Measurements from ENCODE around the gene DGLUCY.

Gene DGLUCY

DNA sequence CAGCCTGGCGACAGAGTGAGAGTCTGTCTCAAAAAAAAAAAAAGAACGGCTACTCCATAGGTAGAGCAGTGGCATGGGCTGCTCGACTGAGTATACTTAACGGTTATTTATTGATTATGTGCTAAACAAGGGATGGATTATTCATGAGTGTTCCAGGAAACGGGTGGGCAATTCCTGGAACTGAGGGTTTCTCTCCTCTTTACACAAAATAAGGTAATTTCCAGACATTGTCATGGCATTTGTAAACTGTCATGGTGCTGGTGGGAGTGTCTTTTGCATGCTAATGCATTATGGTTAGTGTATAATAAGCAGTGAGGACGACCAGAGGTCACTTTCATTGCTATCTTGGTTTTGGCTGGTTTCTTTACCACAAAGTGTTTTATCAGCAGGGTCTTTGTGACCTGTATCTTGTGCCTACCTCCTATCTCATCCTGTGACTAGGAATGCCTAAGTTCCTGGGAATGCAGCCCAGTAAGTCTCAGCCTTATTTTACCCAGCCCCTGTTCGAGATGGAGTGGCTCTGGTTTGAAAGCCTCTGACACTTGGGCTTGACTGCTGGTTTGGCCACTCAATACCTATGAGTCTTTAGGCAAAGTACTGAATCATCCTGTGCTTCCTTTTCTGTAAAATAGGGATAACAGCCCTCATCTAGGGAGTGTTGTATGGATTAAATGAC is 3.2 kb downstream of the DGLUCY start:
- Histone ChIP-seq H3K23ac (ENCODE audit: low read length in 2 of 2) (no peak overlapping the region), H3K27ac (ENCODE audit: low read length, poor library complexity, severe bottlenecking) (no peak overlapping the region), H3K4me1 (ENCODE audit: control insufficient read depth, insufficient read depth, low read depth, low read length) (peaks cover 18% of the 10 kb centered on the region), H3K4ac (ENCODE audit: low read depth in 1 of 2, low read length in 2 of 2) (no peak overlapping the region), H3K14ac (ENCODE audit: low read length in 2 of 2) (no peak overlapping the region), H4K8ac (ENCODE audit: low read length) (no peak overlapping the region), H3K9me3 (ENCODE audit: control insufficient read depth, low read length) (no peaks in the 10 kb centered on the region), H3K9ac (ENCODE audit: low read length) (no peak overlapping the region), H2BK5ac (ENCODE audit: low read depth, low read length, poor library complexity, severe bottlenecking) (no peak overlapping the region), H3K27me3 (ENCODE audit: control insufficient read depth in 1 of 2, insufficient read depth in 1 of 2, low read length in 2 of 2) (no peaks in the 10 kb centered on the region), H3K36me3 (ENCODE audit: control insufficient read depth in 1 of 2, insufficient read depth in 2 of 2, low read depth in 1 of 2, low read length in 2 of 2) (peaks cover 5 to 10% of the 10 kb centered on the region in 2 experiments), H3K4me2 (ENCODE audit: low read length, poor library complexity, severe bottlenecking) (no peak overlapping the region), H2AFZ (ENCODE audit: low read depth, low read length) (no peak overlapping the region), H3K4me3 (ENCODE audit: insufficient read depth in 1 of 2, low read depth in 1 of 2, low read length in 2 of 2) (no peak overlapping the region), H2AK5ac (ENCODE audit: low read length, severe bottlenecking) (no peak overlapping the region), H2BK15ac (ENCODE audit: low read depth, poor library complexity, severe bottlenecking) (no peak overlapping the region), H2BK12ac (ENCODE audit: low read length in 2 of 2) (no peak overlapping the region), H3K79me1 (replicated peaks; ENCODE audit: low read length, poor library complexity, severe bottlenecking) (peaks cover 17% of the 10 kb centered on the region), H2BK120ac (ENCODE audit: low read depth, low read length) (no peak overlapping the region), H4K91ac (ENCODE audit: low read length) (no peak overlapping the region), H3K18ac (ENCODE audit: low read depth in 1 of 2, low read length in 2 of 2) (no peak overlapping the region)
- WGBS: 81% methylated on average over 7 of the region's 7 CpGs
- no peak for DNase-seq

- H3K9ac ChIP-seq (ENCODE audit: low read length): no peak overlapping the region
- peaks cover 23% of the 10 kb centered on the region for H3K79me1 ChIP-seq (replicated peaks; ENCODE audit: low read length, poor library complexity, severe bottlenecking)
- H3K4me3 ChIP-seq (ENCODE audit: insufficient read depth in 1 of 2, low read depth in 1 of 2, low read length in 2 of 2): no peak overlapping the region
- peaks cover 5 to 13% of the 10 kb centered on the region in 2 experiments for H3K36me3 ChIP-seq (ENCODE audit: control insufficient read depth in 1 of 2, insufficient read depth in 2 of 2, low read depth in 1 of 2, low read length in 2 of 2)
- no peak overlapping the region for H4K8ac ChIP-seq (ENCODE audit: low read length)
- H3K27ac ChIP-seq (ENCODE audit: low read length, poor library complexity, severe bottlenecking): no peak overlapping the region
- H2AK5ac ChIP-seq (ENCODE audit: low read length, severe bottlenecking): no peak overlapping the region
- H3K9me3 ChIP-seq (ENCODE audit: control insufficient read depth, low read length): no peaks in the 10 kb centered on the region
- H4K91ac ChIP-seq (ENCODE audit: low read length): no peak overlapping the region
- H3K27me3 ChIP-seq (ENCODE audit: control insufficient read depth in 1 of 2, insufficient read depth in 1 of 2, low read length in 2 of 2): no peaks in the 10 kb centered on the region
- no peak overlapping the region for H2BK15ac ChIP-seq (ENCODE audit: low read depth, poor library complexity, severe bottlenecking)
- no peak overlapping the region for H3K14ac ChIP-seq (ENCODE audit: low read length in 2 of 2)
- no peak overlapping the region for H3K23ac ChIP-seq (ENCODE audit: low read length in 2 of 2)
- WGBS: 100% methylated on average over 2 of the region's 5 CpGs
- no peak overlapping the region for H3K18ac ChIP-seq (ENCODE audit: low read depth in 1 of 2, low read length in 2 of 2)
- H3K4me1 ChIP-seq (ENCODE audit: control insufficient read depth, insufficient read depth, low read depth, low read length): peaks cover 18% of the 10 kb centered on the region
- no peak overlapping the region for H2BK12ac ChIP-seq (ENCODE audit: low read length in 2 of 2)
- no peak overlapping the region for H3K4me2 ChIP-seq (ENCODE audit: low read length, poor library complexity, severe bottlenecking)
- DNase-seq: no peak
- no peak overlapping the region for H2BK120ac ChIP-seq (ENCODE audit: low read depth, low read length)
- H3K4ac ChIP-seq (ENCODE audit: low read depth in 1 of 2, low read length in 2 of 2): no peak overlapping the region
- H2BK5ac ChIP-seq (ENCODE audit: low read depth, low read length, poor library complexity, severe bottlenecking): no peak overlapping the region
- no peak overlapping the region for H2AFZ ChIP-seq (ENCODE audit: low read depth, low read length)
These were observed 4.1 kb downstream of the DGLUCY start for GRCh38 chr14:91117960-91118359.

GRCh38 chr14:91118511-91119068 is 4.7 kb downstream of the DGLUCY start:
- no CpG with 5 or more reads among the region's 2 CpGs for WGBS
- Histone ChIP-seq H3K4me3 (ENCODE audit: insufficient read depth in 1 of 2, low read depth in 1 of 2, low read length in 2 of 2) (no peak overlapping the region), H3K18ac (ENCODE audit: low read depth in 1 of 2, low read length in 2 of 2) (no peak overlapping the region), H4K8ac (ENCODE audit: low read length) (no peak overlapping the region), H2BK12ac (ENCODE audit: low read length in 2 of 2) (no peak overlapping the region), H3K14ac (ENCODE audit: low read length in 2 of 2) (no peak overlapping the region), H3K4me2 (ENCODE audit: low read length, poor library complexity, severe bottlenecking) (no peak overlapping the region), H3K79me1 (replicated peaks; ENCODE audit: low read length, poor library complexity, severe bottlenecking) (peaks cover 25% of the 10 kb centered on the region), H3K23ac (ENCODE audit: low read length in 2 of 2) (no peak overlapping the region), H3K27ac (ENCODE audit: low read length, poor library complexity, severe bottlenecking) (no peak overlapping the region), H4K91ac (ENCODE audit: low read length) (no peak overlapping the region), H2AK5ac (ENCODE audit: low read length, severe bottlenecking) (no peak overlapping the region), H3K9me3 (ENCODE audit: control insufficient read depth, low read length) (no peaks in the 10 kb centered on the region), H3K4me1 (ENCODE audit: control insufficient read depth, insufficient read depth, low read depth, low read length) (peaks cover 16% of the 10 kb centered on the region), H2BK15ac (ENCODE audit: low read depth, poor library complexity, severe bottlenecking) (no peak overlapping the region), H2BK5ac (ENCODE audit: low read depth, low read length, poor library complexity, severe bottlenecking) (no peak overlapping the region), H3K27me3 (ENCODE audit: control insufficient read depth in 1 of 2, insufficient read depth in 1 of 2, low read length in 2 of 2) (no peaks in the 10 kb centered on the region), H3K36me3 (ENCODE audit: control insufficient read depth in 1 of 2, insufficient read depth in 2 of 2, low read depth in 1 of 2, low read length in 2 of 2) (peaks cover 7 to 17% of the 10 kb centered on the region in 2 experiments), H2BK120ac (ENCODE audit: low read depth, low read length) (no peak overlapping the region), H3K9ac (ENCODE audit: low read length) (no peak overlapping the region), H3K4ac (ENCODE audit: low read depth in 1 of 2, low read length in 2 of 2) (no peak overlapping the region), H2AFZ (ENCODE audit: low read depth, low read length) (no peak overlapping the region)
- DNase-seq: no peak

GRCh38 chr14:91119556-91120311 is 5.9 kb downstream of the DGLUCY start:
- no peak overlapping the region for H3K4ac ChIP-seq (ENCODE audit: low read depth in 1 of 2, low read length in 2 of 2)

More at GRCh38 chr14:91119556-91120311, 5.9 kb downstream of the DGLUCY start:
- H3K36me3 ChIP-seq (ENCODE audit: control insufficient read depth in 1 of 2, insufficient read depth in 2 of 2, low read depth in 1 of 2, low read length in 2 of 2): peaks cover 8 to 23% of the 10 kb centered on the region in 2 experiments
- DNase-seq: peak; percentile 74
- H4K8ac ChIP-seq (ENCODE audit: low read length): no peak overlapping the region
- peak overlapping the region in 1 of 2 experiments; percentile 6 for H3K4me3 ChIP-seq (ENCODE audit: insufficient read depth in 1 of 2, low read depth in 1 of 2, low read length in 2 of 2)
- peak overlapping the region; percentile 45 for H2BK15ac ChIP-seq (ENCODE audit: low read depth, poor library complexity, severe bottlenecking)
- H2BK120ac ChIP-seq (ENCODE audit: low read depth, low read length): no peak overlapping the region
- H3K23ac ChIP-seq (ENCODE audit: low read length in 2 of 2): no peak overlapping the region
- H3K18ac ChIP-seq (ENCODE audit: low read depth in 1 of 2, low read length in 2 of 2): no peak overlapping the region
- no peak overlapping the region for H3K14ac ChIP-seq (ENCODE audit: low read length in 2 of 2)
- H2AFZ ChIP-seq (ENCODE audit: low read depth, low read length): no peak overlapping the region
- no peak overlapping the region for H3K4me2 ChIP-seq (ENCODE audit: low read length, poor library complexity, severe bottlenecking)
- WGBS: 60% methylated on average over 8 of the region's 8 CpGs
- peaks cover 9% of the 10 kb centered on the region for H3K4me1 ChIP-seq (ENCODE audit: control insufficient read depth, insufficient read depth, low read depth, low read length)
- H2BK12ac ChIP-seq (ENCODE audit: low read length in 2 of 2): no peak overlapping the region
- no peaks in the 10 kb centered on the region for H3K27me3 ChIP-seq (ENCODE audit: control insufficient read depth in 1 of 2, insufficient read depth in 1 of 2, low read length in 2 of 2)
- H3K9ac ChIP-seq (ENCODE audit: low read length): peak overlapping the region; percentile 72
- no peak overlapping the region for H4K91ac ChIP-seq (ENCODE audit: low read length)
- H3K27ac ChIP-seq (ENCODE audit: low read length, poor library complexity, severe bottlenecking): no peak overlapping the region
- peaks cover 26% of the 10 kb centered on the region for H3K79me1 ChIP-seq (replicated peaks; ENCODE audit: low read length, poor library complexity, severe bottlenecking)
- H2BK5ac ChIP-seq (ENCODE audit: low read depth, low read length, poor library complexity, severe bottlenecking): no peak overlapping the region
- no peak overlapping the region for H2AK5ac ChIP-seq (ENCODE audit: low read length, severe bottlenecking)
- no peaks in the 10 kb centered on the region for H3K9me3 ChIP-seq (ENCODE audit: control insufficient read depth, low read length)

Data from mesenchymal stem cell (in vitro differentiated cells and primary cell).